NCI-H2029 treated with DMSO at 0.1 percent for 48 hours (cell line): ENCODE results near the gene LTBR.

ENCODE experiments used
- DNase-seq: peaks from one replicate; lab custom pipeline; 2025; lab: John Stamatoyannopoulos, UW

The LTBR gene

GRCh38 chr12:6384499-6385436, 806 bp downstream of the LTBR start:
- DNase-seq: no peak

GRCh38 chr12:6386038-6386437, 2.1 kb downstream of the LTBR start:
- DNase-seq: no peak

- DNase-seq: no peak
Measured at GRCh38 chr12:6386491-6386890, 2.5 kb downstream of the LTBR start.

GRCh38 chr12:6387541-6387940, 3.6 kb downstream of the LTBR start:
- DNase-seq: no peak

- DNase-seq: no peak
Measured at GRCh38 chr12:6390084-6390799, 6.3 kb downstream of the LTBR start.

- DNase-seq: no peak
Measured at GRCh38 chr12:6391013-6391412, 7.1 kb downstream of the LTBR start.

GRCh38 chr12:6392504-6392903, 8.5 kb downstream of the LTBR start:
- DNase-seq: peak; percentile 59

- no peak for DNase-seq
Measured at GRCh38 chr12:6393109-6393508, 9.1 kb downstream of the LTBR start.

- DNase-seq: no peak
Measured at GRCh38 chr12:6394398-6394797, 10.4 kb downstream of the LTBR start.

GRCh38 chr12:6396031-6396430, 12.1 kb downstream of the LTBR start:
- no peak for DNase-seq

GRCh38 chr12:6399884-6400644, 16.1 kb downstream of the LTBR start:
- no peak for DNase-seq

- DNase-seq: no peak
Measured at GRCh38 chr12:6404390-6404789, 20.4 kb downstream of the LTBR start.

GRCh38 chr12:6405963-6406362, 22.0 kb downstream of the LTBR start:
- no peak for DNase-seq

GRCh38 chr12:6407236-6407954, 23.4 kb downstream of the LTBR start:
- peak; percentile 7 for DNase-seq

- DNase-seq: no peak
Measured at GRCh38 chr12:6416596-6416995, 32.6 kb downstream of the LTBR start.

- no peak for DNase-seq
Measured at GRCh38 chr12:6418796-6419195, 34.8 kb downstream of the LTBR start.

GRCh38 chr12:6420364-6420763, 36.4 kb downstream of the LTBR start:
- DNase-seq: no peak

GRCh38 chr12:6423267-6424007, 39.5 kb downstream of the LTBR start:
- peak; percentile 79 for DNase-seq

- no peak for DNase-seq
Measured at GRCh38 chr12:6424008-6424347, 40.0 kb downstream of the LTBR start.

- no peak for DNase-seq
Measured at GRCh38 chr12:6424866-6425265, 40.9 kb downstream of the LTBR start.
